ENCODE data around the gene KNL1.

DNA sequence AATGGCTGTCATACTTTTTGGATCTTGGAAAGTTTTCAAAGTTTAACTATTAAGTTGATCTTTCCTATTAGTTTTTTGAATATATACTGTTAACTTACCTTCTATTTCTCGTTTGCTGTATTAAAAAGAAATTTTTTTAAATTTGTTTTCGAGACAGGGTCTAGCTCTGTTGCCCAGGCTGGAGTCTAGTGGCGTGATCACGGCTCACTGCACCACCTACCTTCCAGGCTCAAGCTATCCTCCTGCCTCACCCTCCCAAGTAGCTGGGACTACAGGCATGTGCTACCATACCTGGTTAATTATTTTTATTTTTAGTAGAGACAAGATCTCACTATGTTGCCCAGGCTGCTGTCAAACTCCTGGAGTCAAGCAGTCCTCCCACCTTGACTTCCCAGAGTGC lies 4.6 kb downstream of the KNL1 start:
- TF ChIP-seq, protein P1, sequence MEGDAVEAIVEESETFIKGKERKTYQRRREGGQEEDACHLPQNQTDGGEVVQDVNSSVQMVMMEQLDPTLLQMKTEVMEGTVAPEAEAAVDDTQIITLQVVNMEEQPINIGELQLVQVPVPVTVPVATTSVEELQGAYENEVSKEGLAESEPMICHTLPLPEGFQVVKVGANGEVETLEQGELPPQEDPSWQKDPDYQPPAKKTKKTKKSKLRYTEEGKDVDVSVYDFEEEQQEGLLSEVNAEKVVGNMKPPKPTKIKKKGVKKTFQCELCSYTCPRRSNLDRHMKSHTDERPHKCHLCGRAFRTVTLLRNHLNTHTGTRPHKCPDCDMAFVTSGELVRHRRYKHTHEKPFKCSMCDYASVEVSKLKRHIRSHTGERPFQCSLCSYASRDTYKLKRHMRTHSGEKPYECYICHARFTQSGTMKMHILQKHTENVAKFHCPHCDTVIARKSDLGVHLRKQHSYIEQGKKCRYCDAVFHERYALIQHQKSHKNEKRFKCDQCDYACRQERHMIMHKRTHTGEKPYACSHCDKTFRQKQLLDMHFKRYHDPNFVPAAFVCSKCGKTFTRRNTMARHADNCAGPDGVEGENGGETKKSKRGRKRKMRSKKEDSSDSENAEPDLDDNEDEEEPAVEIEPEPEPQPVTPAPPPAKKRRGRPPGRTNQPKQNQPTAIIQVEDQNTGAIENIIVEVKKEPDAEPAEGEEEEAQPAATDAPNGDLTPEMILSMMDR (conservative IDR thresholded peaks at IDR 0.05): no peak
- no peak for TF ChIP-seq EZH2 (IDR thresholded peaks at IDR 0.05; ENCODE audit: low read depth)

Data from PC-9 (cell line).